Measurements from ENCODE around the gene MYL6.

MYL6 gene

DNA sequence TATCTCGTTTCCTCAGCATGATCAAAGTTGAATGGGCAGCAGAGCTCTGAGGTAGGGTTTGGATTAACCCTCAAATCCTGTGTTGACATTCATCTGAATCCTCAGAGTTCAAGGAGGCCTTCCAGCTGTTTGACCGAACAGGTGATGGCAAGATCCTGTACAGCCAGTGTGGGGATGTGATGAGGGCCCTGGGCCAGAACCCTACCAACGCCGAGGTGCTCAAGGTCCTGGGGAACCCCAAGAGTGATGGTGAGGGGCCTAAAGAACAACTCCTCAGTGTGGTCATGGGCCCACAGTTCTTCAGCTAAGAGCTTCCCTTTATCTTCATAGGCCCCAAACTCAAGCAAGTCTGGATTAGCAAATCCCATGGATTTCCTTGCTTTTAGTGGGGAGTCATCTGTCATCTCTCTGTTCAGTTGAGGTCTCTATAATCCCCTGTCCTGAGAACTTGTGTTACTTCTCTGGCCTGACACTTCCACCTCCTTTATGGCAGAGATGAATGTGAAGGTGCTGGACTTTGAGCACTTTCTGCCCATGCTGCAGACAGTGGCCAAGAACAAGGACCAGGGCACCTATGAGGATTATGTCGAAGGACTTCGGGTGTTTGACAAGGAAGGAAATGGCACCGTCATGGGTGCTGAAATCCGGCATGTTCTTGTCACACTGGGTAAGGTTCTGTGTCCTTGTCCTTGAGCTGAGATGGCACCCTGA is 1.5 kb downstream of the MYL6 start:
- DNase-seq (ENCODE audit: extremely low spot score) = no peak
- TF ChIP-seq, protein P1, sequence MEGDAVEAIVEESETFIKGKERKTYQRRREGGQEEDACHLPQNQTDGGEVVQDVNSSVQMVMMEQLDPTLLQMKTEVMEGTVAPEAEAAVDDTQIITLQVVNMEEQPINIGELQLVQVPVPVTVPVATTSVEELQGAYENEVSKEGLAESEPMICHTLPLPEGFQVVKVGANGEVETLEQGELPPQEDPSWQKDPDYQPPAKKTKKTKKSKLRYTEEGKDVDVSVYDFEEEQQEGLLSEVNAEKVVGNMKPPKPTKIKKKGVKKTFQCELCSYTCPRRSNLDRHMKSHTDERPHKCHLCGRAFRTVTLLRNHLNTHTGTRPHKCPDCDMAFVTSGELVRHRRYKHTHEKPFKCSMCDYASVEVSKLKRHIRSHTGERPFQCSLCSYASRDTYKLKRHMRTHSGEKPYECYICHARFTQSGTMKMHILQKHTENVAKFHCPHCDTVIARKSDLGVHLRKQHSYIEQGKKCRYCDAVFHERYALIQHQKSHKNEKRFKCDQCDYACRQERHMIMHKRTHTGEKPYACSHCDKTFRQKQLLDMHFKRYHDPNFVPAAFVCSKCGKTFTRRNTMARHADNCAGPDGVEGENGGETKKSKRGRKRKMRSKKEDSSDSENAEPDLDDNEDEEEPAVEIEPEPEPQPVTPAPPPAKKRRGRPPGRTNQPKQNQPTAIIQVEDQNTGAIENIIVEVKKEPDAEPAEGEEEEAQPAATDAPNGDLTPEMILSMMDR (IDR thresholded peaks at IDR 0.05; ENCODE audit: control extremely low read depth, extremely low read depth, low read depth, missing control alignments) = no peak
- CTCF ChIA-PET = interaction anchor here (1.0 to 7.0 kb wide), 11 partner anchors 12 to 201 kb away, joined by 3 to 47 read pairs (median 7); partner anchors contain the start of genes ESYT1, SMARCC2, STAT2 and ZC3H10
- POLR2A ChIA-PET = interaction anchor here (0.5 to 1.4 kb wide), 2 partner anchors 7 to 29 kb away, joined by 6 to 8 read pairs; partner anchors contain the start of gene SMARCC2

DNA sequence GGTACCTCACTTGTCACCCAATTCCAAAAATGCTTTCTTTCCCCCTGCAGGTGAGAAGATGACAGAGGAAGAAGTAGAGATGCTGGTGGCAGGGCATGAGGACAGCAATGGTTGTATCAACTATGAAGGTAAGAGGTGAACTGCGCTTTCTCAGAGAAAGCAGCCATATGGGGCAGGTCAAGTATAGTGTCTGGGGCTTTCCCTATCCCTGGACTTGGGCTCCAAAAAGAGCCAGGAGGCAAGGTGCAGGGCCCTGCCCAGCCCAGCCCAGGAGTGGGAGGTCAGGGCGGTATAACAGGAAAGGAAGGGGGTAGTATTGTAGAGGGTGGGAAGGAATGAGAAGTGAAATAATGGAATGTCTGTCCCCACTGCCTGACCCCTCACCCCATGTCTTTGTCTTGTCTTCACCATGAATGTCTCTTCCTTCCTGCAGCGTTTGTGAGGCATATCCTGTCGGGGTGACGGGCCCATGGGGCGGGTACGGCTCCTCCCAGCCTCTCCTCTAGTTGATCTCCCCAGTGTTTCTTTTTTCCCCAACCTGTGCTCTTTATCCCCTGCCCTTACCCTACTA is 2.1 kb downstream of the MYL6 start:
- TF ChIP-seq, protein P1 (IDR thresholded peaks at IDR 0.05; ENCODE audit: control extremely low read depth, extremely low read depth, low read depth, missing control alignments) = no peak
- CTCF ChIA-PET = interaction anchor here (1.0 to 7.0 kb wide), 7 partner anchors 11 to 35 kb away, joined by 3 to 47 read pairs (median 6); partner anchors contain the start of genes ESYT1 and SMARCC2
- POLR2A ChIA-PET = interaction anchor here (1.0 to 1.8 kb wide), 3 partner anchors 28 to 44 kb away, joined by 3 to 9 read pairs (median 8); partner anchors contain the start of genes RPL41 and SMARCC2
- no peak for DNase-seq (ENCODE audit: extremely low spot score)

GRCh38 chr12:56160894-56161689 is 2.9 kb downstream of the MYL6 start:
- TF ChIP-seq, protein P1 (IDR thresholded peaks at IDR 0.05; ENCODE audit: control extremely low read depth, extremely low read depth, low read depth, missing control alignments) = no peak
- ChIA-PET POLR2A (interaction anchor here (0.5 to 2.9 kb wide), 11 partner anchors 9 to 556 kb away, joined by 3 to 15 read pairs (median 4); partner anchors contain the start of genes ESYT1, PA2G4, RPL41 and SMARCC2), CTCF (interaction anchor here (0.8 to 7.0 kb wide), 10 partner anchors 12 to 97 kb away, joined by 3 to 47 read pairs (median 6); partner anchors contain the start of genes ANKRD52, ESYT1, RNF41 and SMARCC2)
- no peak for DNase-seq (ENCODE audit: extremely low spot score)

DNA sequence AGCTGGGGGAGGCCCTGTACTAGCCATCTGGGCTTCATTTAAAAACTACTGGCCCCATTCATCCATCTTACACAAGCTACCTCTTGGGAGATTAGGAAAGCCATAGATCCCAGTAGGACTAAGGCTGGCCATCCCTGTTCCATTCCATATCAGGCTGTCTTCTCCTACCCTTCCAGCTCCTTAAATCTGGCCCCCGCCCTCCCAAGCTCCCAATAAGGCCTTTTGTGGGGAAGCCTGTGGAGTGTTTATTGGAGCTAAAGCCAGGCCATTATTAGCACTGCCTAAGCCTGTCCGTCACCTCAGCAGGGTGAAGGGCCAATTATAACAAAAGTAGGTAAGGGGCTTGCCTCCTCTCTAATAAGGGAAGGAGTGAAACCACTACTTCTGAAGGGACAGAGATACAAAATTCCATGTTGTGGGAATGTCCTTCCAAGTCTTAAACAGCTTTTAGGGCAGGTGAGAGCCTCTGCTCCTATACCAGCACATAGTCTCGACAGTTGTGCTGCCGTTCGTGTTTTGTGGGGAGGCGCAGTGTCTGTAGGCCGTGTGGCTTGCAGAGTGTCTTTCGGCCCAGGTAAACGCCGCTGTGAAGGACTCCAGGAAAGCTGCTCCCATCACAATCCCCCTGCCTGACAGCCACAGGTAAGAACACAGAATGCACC is 3.7 kb downstream of the MYL6 start:
- DNase-seq (ENCODE audit: extremely low spot score) = no peak
- ChIA-PET CTCF (interaction anchor here (0.8 to 7.0 kb wide), 12 partner anchors 13 to 96 kb away, joined by 3 to 47 read pairs (median 6); partner anchors contain the start of genes ANKRD52, ESYT1, RNF41 and SMARCC2), POLR2A (interaction anchor here (0.5 to 2.9 kb wide), 12 partner anchors 8 to 555 kb away, joined by 3 to 15 read pairs (median 4); partner anchors contain the start of genes ESYT1, PA2G4 and SMARCC2)
- TF ChIP-seq, protein P1 (IDR thresholded peaks at IDR 0.05; ENCODE audit: control extremely low read depth, extremely low read depth, low read depth, missing control alignments) = no peak

- POLR2A ChIA-PET = interaction anchor here (0.6 to 2.9 kb wide), 13 partner anchors 10 to 459 kb away, joined by 3 to 15 read pairs (median 4); partner anchors contain the start of genes ESYT1, PA2G4 and RPL41
- no peak for DNase-seq (ENCODE audit: extremely low spot score)
- CTCF ChIA-PET = interaction anchor here (1.0 to 7.0 kb wide), 11 partner anchors 12 to 96 kb away, joined by 3 to 47 read pairs (median 6); partner anchors contain the start of genes ANKRD52, ESYT1, RNF41 and SMARCC2
- TF ChIP-seq, protein P1 (IDR thresholded peaks at IDR 0.05; ENCODE audit: control extremely low read depth, extremely low read depth, low read depth, missing control alignments) = no peak
These were observed 4.5 kb downstream of the MYL6 start for GRCh38 chr12:56162468-56163290.
